OCI-LY3 (cell line): ENCODE results near the gene ACACA.

Experiments
- H2AFZ ChIP-seq: fragments of 200-600, 300-600 bp; shearing (Covaris generic); 2 replicates; pipeline ENCODE4 v1.6.0; 2014; ENCODE audit warnings: antibody characterized with exemption, low read depth, low read length
- H3K27ac ChIP-seq: fragments of 200-600, 300-600 bp; sonication (generic); 2 replicates; pipeline ENCODE4 v1.5.1; 2014; ENCODE audit warnings: mild to moderate bottlenecking, low read length, moderate library complexity, mixed read lengths
- H3K27me3 ChIP-seq: fragments of 200-600, 300-600 bp; sonication (generic); 2 replicates; pipeline ENCODE4 v1.6.1; 2014; ENCODE audit warnings: low read depth, low read length, mixed read lengths
- H3K36me3 ChIP-seq: fragments of 200-600, 300-600 bp; sonication (generic); replicated peaks from 2 replicates; pipeline ENCODE3; 2014; ENCODE audit warnings: low read depth, low read length, mixed read lengths
- H3K4me1 ChIP-seq: fragments of 300-600, 200-600 bp; sonication (generic); 2 replicates; pipeline ENCODE4 v1.6.1; 2014; ENCODE audit warnings: low read length, mixed read lengths
- H3K4me2 ChIP-seq: fragments of 200-600, 300-600 bp; sonication (generic); 2 replicates; pipeline ENCODE4 v1.6.1; 2014; ENCODE audit warnings: low read length, mixed read lengths
- H3K4me3 ChIP-seq: fragments of 300-600, 200-600 bp; sonication (generic); 2 replicates; pipeline ENCODE4 v1.5.1; 2014; ENCODE audit warnings: antibody characterized with exemption, mild to moderate bottlenecking, low read length, moderate library complexity
- H3K79me2 ChIP-seq: fragments of 300-600, 200-600 bp; shearing (Covaris generic); 2 replicates; pipeline ENCODE4 v1.6.1; 2014; ENCODE audit warnings: mild to moderate bottlenecking, low read length, mixed read lengths
- H3K9ac ChIP-seq: fragments of 300-600, 200-600 bp; shearing (Covaris generic); 2 replicates; pipeline ENCODE4 v1.6.0; 2014; ENCODE audit warnings: mild to moderate bottlenecking, low read length, moderate library complexity
- H3K9me3 ChIP-seq: fragments of 200-600, 300-600 bp; shearing (Covaris generic); 2 replicates; pipeline ENCODE4 v1.6.1; 2014; ENCODE audit warnings: low read length, mixed read lengths; ENCODE audit not compliant: insufficient read depth
- H4K20me1 ChIP-seq: fragments of 200-600, 300-600 bp; sonication (generic); 2 replicates; pipeline ENCODE4 v1.6.1; 2016; ENCODE audit warnings: low read length, mixed read lengths; ENCODE audit not compliant: insufficient read depth
- EZH2phosphoT487 ChIP-seq: fragments of 200-600 bp; shearing (Covaris generic); IDR thresholded peaks from 2 replicates; pipeline ENCODE4 v1.6.1; 2018; ENCODE audit warnings: antibody characterized with exemption, mixed run types, low read depth
- TF ChIP-seq, protein P1 (sequence below): fragments of 200-600, 300-600 bp; sonication (generic); IDR thresholded peaks from 2 replicates; pipeline ENCODE4 v1.5.1; 2014; ENCODE audit warnings: antibody characterized with exemption, low read length, low read depth

The ACACA gene

DNA sequence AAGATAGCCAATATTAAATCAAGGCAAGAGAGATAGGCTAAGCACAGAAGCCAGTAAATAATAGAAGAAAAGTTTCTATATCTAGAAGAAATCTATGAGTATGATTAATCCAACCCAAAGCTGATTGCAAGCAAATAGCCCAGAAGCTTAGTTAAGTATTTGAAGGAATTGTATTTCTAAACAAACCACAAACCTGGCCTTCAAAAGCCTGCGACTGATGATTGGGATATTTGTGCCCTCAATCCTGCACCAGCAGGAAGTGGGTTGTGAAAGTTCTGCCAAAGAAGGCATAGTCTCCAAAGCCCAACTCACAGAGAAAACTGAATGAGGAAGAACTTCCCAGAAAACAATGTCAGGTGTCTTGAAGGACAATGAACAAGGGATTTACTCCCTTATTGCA, 145.3 kb downstream of the ACACA start:
- H3K27ac ChIP-seq: no peak overlapping the region
- TF ChIP-seq EZH2phosphoT487: no peak
- TF ChIP-seq, protein P1, sequence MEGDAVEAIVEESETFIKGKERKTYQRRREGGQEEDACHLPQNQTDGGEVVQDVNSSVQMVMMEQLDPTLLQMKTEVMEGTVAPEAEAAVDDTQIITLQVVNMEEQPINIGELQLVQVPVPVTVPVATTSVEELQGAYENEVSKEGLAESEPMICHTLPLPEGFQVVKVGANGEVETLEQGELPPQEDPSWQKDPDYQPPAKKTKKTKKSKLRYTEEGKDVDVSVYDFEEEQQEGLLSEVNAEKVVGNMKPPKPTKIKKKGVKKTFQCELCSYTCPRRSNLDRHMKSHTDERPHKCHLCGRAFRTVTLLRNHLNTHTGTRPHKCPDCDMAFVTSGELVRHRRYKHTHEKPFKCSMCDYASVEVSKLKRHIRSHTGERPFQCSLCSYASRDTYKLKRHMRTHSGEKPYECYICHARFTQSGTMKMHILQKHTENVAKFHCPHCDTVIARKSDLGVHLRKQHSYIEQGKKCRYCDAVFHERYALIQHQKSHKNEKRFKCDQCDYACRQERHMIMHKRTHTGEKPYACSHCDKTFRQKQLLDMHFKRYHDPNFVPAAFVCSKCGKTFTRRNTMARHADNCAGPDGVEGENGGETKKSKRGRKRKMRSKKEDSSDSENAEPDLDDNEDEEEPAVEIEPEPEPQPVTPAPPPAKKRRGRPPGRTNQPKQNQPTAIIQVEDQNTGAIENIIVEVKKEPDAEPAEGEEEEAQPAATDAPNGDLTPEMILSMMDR: no peak
- H3K27me3 ChIP-seq: no peaks in the 10 kb centered on the region
- no peaks in the 10 kb centered on the region for H4K20me1 ChIP-seq
- H3K9me3 ChIP-seq: peaks cover 6% of the 10 kb centered on the region; the same call in 1 of the 2 replicates
- H2AFZ ChIP-seq: no peak overlapping the region
- no peaks in the 10 kb centered on the region for H3K4me1 ChIP-seq
- H3K79me2 ChIP-seq: no peaks in the 10 kb centered on the region
- no peak overlapping the region for H3K9ac ChIP-seq
- no peak overlapping the region for H3K4me3 ChIP-seq
- H3K36me3 ChIP-seq: peaks cover 42% of the 10 kb centered on the region
- H3K4me2 ChIP-seq: no peak overlapping the region

DNA sequence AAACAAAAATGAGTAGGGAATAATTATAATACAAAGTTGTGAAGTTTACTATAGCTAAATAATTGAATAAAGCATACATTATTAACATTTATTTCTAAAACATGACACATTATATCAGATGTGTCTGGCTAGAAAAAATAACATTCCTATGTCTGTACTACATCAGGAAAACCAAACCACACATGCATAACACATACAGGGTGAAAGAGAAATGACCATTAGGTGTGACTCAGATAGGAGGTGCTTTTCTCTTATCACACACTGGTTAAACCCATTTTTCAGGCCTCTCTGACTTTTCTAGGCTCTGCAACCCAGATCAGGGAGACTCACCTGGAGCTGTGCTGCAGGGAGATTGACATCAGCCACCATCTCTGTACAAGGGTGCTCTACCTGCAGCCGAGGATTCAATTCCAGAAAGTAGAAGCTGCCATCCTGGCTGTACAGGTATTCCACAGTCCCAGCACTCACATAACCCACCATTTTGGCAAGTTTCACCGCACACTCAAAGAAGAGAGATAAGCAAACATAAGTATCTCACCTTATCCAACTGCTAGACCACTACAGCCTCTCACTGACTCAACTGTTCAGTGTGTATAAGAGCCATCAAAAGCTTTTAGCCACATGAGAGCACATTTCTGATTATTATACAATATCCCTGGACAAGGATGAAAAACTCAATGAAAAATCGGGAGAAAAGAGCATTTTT, 147.5 kb downstream of the ACACA start:
- no peak overlapping the region for H3K4me2 ChIP-seq
- no peaks in the 10 kb centered on the region for H3K4me1 ChIP-seq
- no peaks in the 10 kb centered on the region for H3K9me3 ChIP-seq
- H3K9ac ChIP-seq: no peak overlapping the region
- no peak overlapping the region for H3K27ac ChIP-seq
- no peaks in the 10 kb centered on the region for H3K79me2 ChIP-seq
- H2AFZ ChIP-seq: no peak overlapping the region
- no peak for TF ChIP-seq EZH2phosphoT487
- TF ChIP-seq, protein P1: no peak
- no peaks in the 10 kb centered on the region for H3K27me3 ChIP-seq
- H4K20me1 ChIP-seq: no peaks in the 10 kb centered on the region
- no peak overlapping the region for H3K4me3 ChIP-seq
- H3K36me3 ChIP-seq: peaks cover 24% of the 10 kb centered on the region

DNA sequence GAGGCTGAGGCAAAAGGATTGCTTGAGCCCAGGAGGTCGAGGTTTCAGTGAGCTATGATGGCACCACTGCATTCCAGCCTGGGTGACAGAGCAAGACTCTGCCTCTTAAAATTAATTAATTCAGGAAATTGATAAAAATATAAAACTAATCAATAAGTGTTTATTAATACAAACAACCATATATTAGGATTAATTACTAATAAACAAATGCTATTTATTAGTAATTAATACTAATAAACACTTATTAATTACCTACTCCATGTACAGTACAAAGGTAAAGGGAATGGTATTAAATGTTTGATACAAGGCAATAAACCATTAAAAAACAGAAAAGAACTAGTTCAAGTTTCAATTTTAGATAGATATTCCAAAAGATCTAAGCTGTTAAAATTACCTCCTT, 150.0 kb downstream of the ACACA start:
- Histone ChIP-seq H3K36me3 (peaks cover 10% of the 10 kb centered on the region), H4K20me1 (no peaks in the 10 kb centered on the region), H3K4me1 (no peaks in the 10 kb centered on the region), H3K27me3 (no peaks in the 10 kb centered on the region), H3K27ac (no peak overlapping the region), H3K79me2 (no peaks in the 10 kb centered on the region), H3K4me3 (no peak overlapping the region), H3K4me2 (no peak overlapping the region), H2AFZ (no peak overlapping the region), H3K9me3 (no peaks in the 10 kb centered on the region), H3K9ac (no peak overlapping the region)
- TF ChIP-seq EZH2phosphoT487: no peak
- TF ChIP-seq, protein P1: no peak

DNA sequence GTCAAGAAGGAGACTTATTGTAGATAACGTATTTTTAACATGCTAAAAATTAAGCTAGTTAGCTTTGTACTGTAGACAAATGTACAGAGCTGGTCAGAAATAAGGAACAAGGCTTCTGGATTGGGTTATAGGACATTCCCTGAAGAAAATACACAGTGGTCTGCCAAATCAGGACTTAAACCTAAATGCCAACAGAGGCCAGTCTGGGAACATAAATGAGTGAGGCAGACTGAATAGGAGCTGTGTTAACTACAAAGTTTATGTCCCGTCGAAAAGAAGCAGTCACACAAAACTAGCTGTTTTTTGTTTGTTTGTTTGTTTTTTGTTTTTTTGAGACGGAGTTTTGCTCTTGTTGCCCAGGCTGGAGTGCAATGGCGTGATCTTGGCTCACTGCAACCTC, 151.2 kb downstream of the ACACA start:
- Histone ChIP-seq H3K4me3 (no peak overlapping the region), H3K27me3 (no peaks in the 10 kb centered on the region), H3K4me2 (no peak overlapping the region), H2AFZ (no peak overlapping the region), H3K9me3 (no peaks in the 10 kb centered on the region), H3K4me1 (no peaks in the 10 kb centered on the region), H3K27ac (no peak overlapping the region), H3K36me3 (peaks cover 7% of the 10 kb centered on the region), H3K79me2 (no peaks in the 10 kb centered on the region), H4K20me1 (no peaks in the 10 kb centered on the region), H3K9ac (no peak overlapping the region)
- TF ChIP-seq EZH2phosphoT487: no peak
- TF ChIP-seq, protein P1: no peak
